Bronchial epithelial cell (primary cell): ENCODE results near the gene PEX14. TPM values are rescaled to one million over a fixed set of nuclear protein-coding genes. Genes with fewer than 3 reads are reported as not detected.
A peak's percentile ranks its signal among the peaks of the same experiment; 100 is the strongest.

ENCODE experiments used
- DNase-seq: peaks from one replicate; pipeline ENCODE4 v3.0.0-alpha.2; 2010; ENCODE audit warnings: low read depth
- FAIRE-seq: peaks from 2 replicates; lab custom pipeline; 2011; peaks lifted over from hg19 to GRCh38; lab: Jason Lieb, UNC
- H3K27me3 ChIP-seq: 2 replicates; pipeline ENCODE4 v1.5.1; 2011; ENCODE audit warnings: low read length; ENCODE audit not compliant: control insufficient read depth, insufficient read depth
- H3K36me3 ChIP-seq: 2 replicates; pipeline ENCODE4 v1.5.1; 2011; ENCODE audit warnings: low read length; ENCODE audit not compliant: control insufficient read depth, insufficient read depth
- H3K4me3 ChIP-seq: 2 replicates; pipeline ENCODE4 v1.5.1; 2011; ENCODE audit warnings: mild to moderate bottlenecking, low read depth, low read length, control low read depth
- total RNA-seq: library from RNA; depleted of rRNA; stranded (reverse); fragments of >200 nt; gene quantifications from 2 replicates; pipeline ENCODE4 v1.2.1, GENCODE V29; 2014
- TF ChIP-seq, protein P1 (sequence below): IDR thresholded peaks from 2 replicates; pipeline ENCODE4 v1.5.1; 2011; ENCODE audit warnings: mild to moderate bottlenecking, moderate library complexity, low read length, control low read depth, inconsistent platforms; ENCODE audit not compliant: insufficient read depth, severe bottlenecking

The PEX14 gene
- total RNA-seq, 1 donor from 2014 or later = 8.7 TPM

DNA sequence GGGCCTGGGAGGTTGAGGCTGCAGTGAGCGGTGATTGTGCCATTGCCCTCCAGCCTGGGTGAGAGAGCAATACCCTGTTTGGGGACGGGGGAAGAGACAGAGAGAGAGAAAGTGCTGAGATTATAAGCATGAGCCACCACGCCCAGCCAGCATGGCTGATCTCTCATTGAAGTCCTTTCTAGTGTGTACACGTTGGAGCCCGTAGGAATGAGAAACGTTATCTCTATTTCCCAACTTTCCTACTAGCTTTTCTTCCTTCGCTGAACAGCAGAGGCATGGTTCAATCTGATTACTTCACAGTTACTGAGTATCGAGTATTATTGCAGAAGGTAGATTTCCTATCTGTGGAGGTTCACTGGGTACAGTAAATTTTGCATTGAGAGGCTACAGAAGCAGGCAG lies 4.5 kb downstream of the PEX14 start:
- peaks cover 2% of the 10 kb centered on the region for H3K36me3 ChIP-seq
- TF ChIP-seq, protein P1, sequence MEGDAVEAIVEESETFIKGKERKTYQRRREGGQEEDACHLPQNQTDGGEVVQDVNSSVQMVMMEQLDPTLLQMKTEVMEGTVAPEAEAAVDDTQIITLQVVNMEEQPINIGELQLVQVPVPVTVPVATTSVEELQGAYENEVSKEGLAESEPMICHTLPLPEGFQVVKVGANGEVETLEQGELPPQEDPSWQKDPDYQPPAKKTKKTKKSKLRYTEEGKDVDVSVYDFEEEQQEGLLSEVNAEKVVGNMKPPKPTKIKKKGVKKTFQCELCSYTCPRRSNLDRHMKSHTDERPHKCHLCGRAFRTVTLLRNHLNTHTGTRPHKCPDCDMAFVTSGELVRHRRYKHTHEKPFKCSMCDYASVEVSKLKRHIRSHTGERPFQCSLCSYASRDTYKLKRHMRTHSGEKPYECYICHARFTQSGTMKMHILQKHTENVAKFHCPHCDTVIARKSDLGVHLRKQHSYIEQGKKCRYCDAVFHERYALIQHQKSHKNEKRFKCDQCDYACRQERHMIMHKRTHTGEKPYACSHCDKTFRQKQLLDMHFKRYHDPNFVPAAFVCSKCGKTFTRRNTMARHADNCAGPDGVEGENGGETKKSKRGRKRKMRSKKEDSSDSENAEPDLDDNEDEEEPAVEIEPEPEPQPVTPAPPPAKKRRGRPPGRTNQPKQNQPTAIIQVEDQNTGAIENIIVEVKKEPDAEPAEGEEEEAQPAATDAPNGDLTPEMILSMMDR = no peak
- H3K4me3 ChIP-seq = no peak overlapping the region
- FAIRE-seq (peak; percentile 66), DNase-seq (no peak)
- H3K27me3 ChIP-seq = no peaks in the 10 kb centered on the region

DNA sequence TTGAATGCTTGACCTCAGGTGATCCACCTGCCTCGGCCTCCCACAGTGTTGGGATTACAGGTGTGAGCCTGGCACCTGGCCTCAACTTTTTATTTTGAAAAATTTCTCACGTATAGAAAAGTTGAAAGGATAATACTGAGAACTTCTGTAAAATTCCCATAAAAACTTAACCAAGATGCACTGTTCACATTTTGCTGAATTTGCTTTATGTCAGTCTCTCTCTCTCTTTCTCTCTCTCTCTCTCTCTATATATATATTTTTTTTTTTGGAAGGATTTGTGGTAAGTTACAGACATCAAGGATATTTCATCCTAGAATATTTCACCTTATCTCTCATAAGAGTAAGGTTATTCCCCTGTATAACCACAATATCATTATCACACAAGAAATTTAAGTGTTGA lies 5.9 kb downstream of the PEX14 start:
- H3K4me3 ChIP-seq = no peak overlapping the region
- FAIRE-seq = no peak

DNA sequence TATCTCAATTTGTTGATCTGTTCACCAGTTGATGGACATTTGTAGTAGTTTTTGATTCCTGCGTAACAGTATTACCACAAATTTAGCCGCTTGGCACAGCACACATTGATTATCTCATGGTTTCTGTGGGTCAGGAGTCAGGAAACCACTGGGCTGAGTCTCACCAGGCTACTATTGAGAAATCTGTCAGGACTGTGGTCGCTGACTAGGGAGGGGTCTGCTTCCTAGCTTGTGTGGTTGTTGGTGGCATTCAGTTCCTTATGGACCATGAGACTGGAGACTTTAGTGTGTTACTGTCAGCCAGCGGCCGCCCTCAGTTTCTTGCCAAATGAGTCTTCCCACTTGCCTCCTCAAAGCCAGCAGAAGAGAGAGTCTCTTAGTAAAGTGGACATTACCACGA lies 9.8 kb downstream of the PEX14 start:
- H3K36me3 ChIP-seq = peaks cover 1% of the 10 kb centered on the region
- no peak for DNase-seq
- no peaks in the 10 kb centered on the region for H3K27me3 ChIP-seq
- H3K4me3 ChIP-seq = no peak overlapping the region
- TF ChIP-seq, protein P1 = no peak
- FAIRE-seq = no peak

More for the DNA sequence above, 5.9 kb downstream of the PEX14 start:
- H3K36me3 ChIP-seq = peaks cover 2% of the 10 kb centered on the region
- H3K27me3 ChIP-seq = no peaks in the 10 kb centered on the region
- DNase-seq = no peak
- TF ChIP-seq, protein P1 = no peak

DNA sequence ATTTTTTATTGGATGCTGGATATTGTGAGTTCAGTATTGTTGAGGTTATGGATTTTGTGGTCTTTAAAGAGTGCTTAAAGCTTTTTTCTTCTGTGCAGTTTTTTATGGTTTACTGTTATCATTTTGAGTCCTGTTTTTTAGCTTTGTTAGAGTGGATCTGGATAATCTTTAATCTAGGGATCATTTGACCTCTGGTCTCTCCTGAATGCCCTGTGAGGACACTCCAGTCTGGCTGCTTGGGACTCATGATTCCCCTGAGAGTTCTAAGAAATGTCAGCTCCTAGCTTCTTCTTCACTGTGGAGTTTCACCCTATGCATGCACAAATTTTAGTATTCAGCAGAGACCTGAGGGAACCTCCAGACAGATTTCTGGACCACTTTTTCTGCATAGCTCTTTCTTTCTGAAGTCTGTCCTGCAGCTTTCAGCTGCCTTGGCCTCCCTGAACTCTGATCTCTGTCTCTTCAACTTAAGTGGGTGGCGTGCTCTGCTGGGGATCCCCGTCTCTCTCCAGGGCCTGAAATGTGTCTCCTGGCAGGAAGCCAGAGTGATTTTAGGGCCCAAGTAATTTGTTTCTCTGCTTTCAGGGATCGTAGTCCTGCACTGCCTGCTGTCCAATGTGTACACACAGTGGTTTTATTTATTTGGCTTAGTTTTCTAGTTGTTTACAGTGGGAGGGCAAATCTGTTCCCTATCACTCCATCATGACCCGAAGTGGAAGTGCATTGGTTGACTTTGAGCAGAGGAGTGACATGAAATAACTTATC lies 14.7 kb downstream of the PEX14 start:
- DNase-seq = no peak
- FAIRE-seq = no peak
- peaks cover 1% of the 10 kb centered on the region for H3K36me3 ChIP-seq
- H3K4me3 ChIP-seq = no peak overlapping the region
- no peaks in the 10 kb centered on the region for H3K27me3 ChIP-seq
- TF ChIP-seq, protein P1 = no peak

DNA sequence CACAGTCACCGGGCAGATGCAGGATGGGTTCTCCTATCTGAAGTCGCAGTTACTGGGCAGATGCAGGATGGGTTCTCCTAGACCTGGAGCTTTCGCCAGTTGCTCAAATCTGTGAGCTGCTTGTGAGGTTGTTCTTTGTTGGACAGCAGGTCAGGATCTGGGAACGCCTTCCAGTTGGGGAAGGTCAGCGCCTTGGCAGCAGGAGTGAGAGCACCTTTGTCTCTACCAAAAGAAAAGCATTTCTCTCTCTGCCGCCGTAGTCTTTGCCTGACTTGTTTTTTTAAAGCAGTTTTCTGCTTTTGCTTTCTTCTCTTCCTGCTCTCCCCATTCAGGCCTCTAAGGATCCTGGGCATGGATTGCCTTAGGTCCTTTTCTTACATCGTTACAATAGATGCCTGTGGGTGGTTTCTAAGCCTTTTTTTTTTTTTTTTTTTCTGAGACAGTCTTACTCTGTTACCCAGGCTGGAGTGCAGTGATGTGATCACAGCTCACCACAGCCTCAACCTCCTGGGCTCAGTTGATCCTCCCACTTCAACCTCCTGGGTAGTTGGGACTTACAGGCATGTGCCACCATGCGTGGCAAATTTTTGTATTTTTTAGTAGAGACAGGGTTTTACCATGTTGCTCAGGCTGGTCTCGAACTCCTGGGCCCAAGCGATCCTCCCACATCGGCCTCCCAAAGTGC lies 15.7 kb downstream of the PEX14 start:
- peaks cover 1% of the 10 kb centered on the region for H3K36me3 ChIP-seq
- H3K27me3 ChIP-seq = no peaks in the 10 kb centered on the region
- H3K4me3 ChIP-seq = no peak overlapping the region
- FAIRE-seq = no peak
- TF ChIP-seq, protein P1 = no peak
- no peak for DNase-seq

DNA sequence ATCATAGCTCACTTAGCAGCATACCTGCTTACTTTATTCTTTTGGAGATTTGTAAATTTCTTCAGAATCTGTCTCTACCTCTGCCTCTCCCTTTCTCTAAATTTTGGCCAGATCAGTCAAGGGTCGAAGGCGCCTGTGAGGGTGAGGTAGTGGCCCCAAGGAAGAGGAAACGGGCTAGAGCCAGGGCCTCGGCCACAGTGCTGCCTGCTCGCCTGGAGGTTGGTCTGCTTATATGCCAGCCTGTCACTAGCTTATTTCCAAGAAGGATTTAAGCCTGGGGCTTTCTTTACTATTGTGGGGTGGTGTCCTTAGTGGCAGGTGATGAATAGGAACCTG lies 19.6 kb downstream of the PEX14 start:
- no peak for FAIRE-seq

More for the DNA sequence above, 19.6 kb downstream of the PEX14 start:
- Histone ChIP-seq H3K36me3 (peaks cover 3% of the 10 kb centered on the region), H3K27me3 (no peaks in the 10 kb centered on the region), H3K4me3 (no peak overlapping the region)
- DNase-seq = no peak
- TF ChIP-seq, protein P1 = no peak
